Activated T-cell treated with anti-CD3 and anti-CD28 coated beads, Interleukin-2, amount 50 U/mL, for 24 hours (primary cell): ENCODE results near the gene SLC26A1.

ENCODE experiments used
- DNase-seq: peaks from one replicate; pipeline ENCODE4 v3.0.0-alpha.2; 2020
- H3K27ac Mint-ChIP-seq: 2 replicates; pipeline ENCODE4 v1.8.0; 2020; ENCODE audit warnings: mild to moderate bottlenecking, mixed read lengths
- H3K27me3 Mint-ChIP-seq: 2 replicates; pipeline ENCODE4 v1.8.0; 2020; ENCODE audit warnings: mixed read lengths
- H3K36me3 Mint-ChIP-seq: 2 replicates; pipeline ENCODE4 v1.8.0; 2020; ENCODE audit warnings: low read depth, mixed read lengths
- H3K4me1 Mint-ChIP-seq: 2 replicates; pipeline ENCODE4 v1.8.0; 2020; ENCODE audit warnings: low read depth, mixed read lengths
- H3K4me3 Mint-ChIP-seq: 2 replicates; pipeline ENCODE4 v1.8.0; 2020; ENCODE audit warnings: mild to moderate bottlenecking, moderate library complexity, mixed read lengths
- H3K9me3 Mint-ChIP-seq: 2 replicates; pipeline ENCODE4 v1.8.0; 2020; ENCODE audit warnings: mixed read lengths

The SLC26A1 gene

GRCh38 chr4:964346-965025 lies 28.7 kb downstream of the SLC26A1 start:
- Mint-ChIP-seq H3K27ac (no peak overlapping the region), H3K9me3 (no peaks in the 10 kb centered on the region), H3K36me3 (peaks cover 32% of the 10 kb centered on the region), H3K27me3 (no peaks in the 10 kb centered on the region), H3K4me3 (no peak overlapping the region), H3K4me1 (no peaks in the 10 kb centered on the region)
- no peak for DNase-seq

GRCh38 chr4:963276-964225 lies 29.7 kb downstream of the SLC26A1 start:
- Mint-ChIP-seq H3K4me3 (no peak overlapping the region), H3K27ac (no peak overlapping the region), H3K27me3 (no peaks in the 10 kb centered on the region)

GRCh38 chr4:962231-963208 lies 30.7 kb downstream of the SLC26A1 start:
- H3K4me1 Mint-ChIP-seq: no peaks in the 10 kb centered on the region
- no peak overlapping the region for H3K27ac Mint-ChIP-seq
- no peaks in the 10 kb centered on the region for H3K27me3 Mint-ChIP-seq
- no peak overlapping the region for H3K4me3 Mint-ChIP-seq
- no peak for DNase-seq
- H3K9me3 Mint-ChIP-seq: no peaks in the 10 kb centered on the region
- peaks cover 49% of the 10 kb centered on the region for H3K36me3 Mint-ChIP-seq

More at GRCh38 chr4:963276-964225, 29.7 kb downstream of the SLC26A1 start:
- DNase-seq: no peak
- H3K4me1 Mint-ChIP-seq: no peaks in the 10 kb centered on the region
- no peaks in the 10 kb centered on the region for H3K9me3 Mint-ChIP-seq
- peaks cover 41% of the 10 kb centered on the region for H3K36me3 Mint-ChIP-seq

- no peak for DNase-seq
- Mint-ChIP-seq H3K4me3 (no peak overlapping the region), H3K27me3 (no peaks in the 10 kb centered on the region), H3K36me3 (peaks cover 56% of the 10 kb centered on the region), H3K4me1 (no peaks in the 10 kb centered on the region), H3K27ac (no peak overlapping the region), H3K9me3 (no peaks in the 10 kb centered on the region)
Observed at GRCh38 chr4:961351-962230, 31.6 kb downstream of the SLC26A1 start.

GRCh38 chr4:960636-961350 lies 32.4 kb downstream of the SLC26A1 start:
- no peak overlapping the region for H3K4me3 Mint-ChIP-seq
- DNase-seq: no peak
- no peaks in the 10 kb centered on the region for H3K4me1 Mint-ChIP-seq
- no peak overlapping the region for H3K27ac Mint-ChIP-seq
- no peaks in the 10 kb centered on the region for H3K27me3 Mint-ChIP-seq
- peaks cover 55% of the 10 kb centered on the region for H3K36me3 Mint-ChIP-seq
- no peaks in the 10 kb centered on the region for H3K9me3 Mint-ChIP-seq

- no peaks in the 10 kb centered on the region for H3K4me1 Mint-ChIP-seq
- H3K27ac Mint-ChIP-seq: no peak overlapping the region
- H3K36me3 Mint-ChIP-seq: peaks cover 54% of the 10 kb centered on the region
- no peaks in the 10 kb centered on the region for H3K27me3 Mint-ChIP-seq
- no peaks in the 10 kb centered on the region for H3K9me3 Mint-ChIP-seq
- DNase-seq: no peak
- H3K4me3 Mint-ChIP-seq: no peak overlapping the region
Observed at GRCh38 chr4:960140-960635, 33.0 kb downstream of the SLC26A1 start.

GRCh38 chr4:959338-960139 lies 33.7 kb downstream of the SLC26A1 start:
- Mint-ChIP-seq H3K4me3 (no peak overlapping the region), H3K27ac (no peak overlapping the region), H3K4me1 (no peaks in the 10 kb centered on the region), H3K36me3 (peaks cover 54% of the 10 kb centered on the region), H3K27me3 (no peaks in the 10 kb centered on the region), H3K9me3 (no peaks in the 10 kb centered on the region)
- DNase-seq: no peak

- Mint-ChIP-seq H3K4me1 (no peaks in the 10 kb centered on the region), H3K9me3 (no peaks in the 10 kb centered on the region), H3K4me3 (no peak overlapping the region), H3K27me3 (no peaks in the 10 kb centered on the region), H3K36me3 (peaks cover 58% of the 10 kb centered on the region), H3K27ac (no peak overlapping the region)
- DNase-seq: no peak
Observed at GRCh38 chr4:958696-959337, 34.4 kb downstream of the SLC26A1 start.

GRCh38 chr4:958314-958665 lies 34.9 kb downstream of the SLC26A1 start:
- H3K9me3 Mint-ChIP-seq: no peaks in the 10 kb centered on the region
- no peak overlapping the region for H3K4me3 Mint-ChIP-seq
- H3K27ac Mint-ChIP-seq: no peak overlapping the region
- no peak for DNase-seq
- H3K4me1 Mint-ChIP-seq: no peaks in the 10 kb centered on the region
- no peaks in the 10 kb centered on the region for H3K27me3 Mint-ChIP-seq
- H3K36me3 Mint-ChIP-seq: peaks cover 58% of the 10 kb centered on the region

GRCh38 chr4:957581-958313 lies 35.5 kb downstream of the SLC26A1 start:
- no peak for DNase-seq
- no peaks in the 10 kb centered on the region for H3K4me1 Mint-ChIP-seq
- H3K9me3 Mint-ChIP-seq: no peaks in the 10 kb centered on the region
- no peaks in the 10 kb centered on the region for H3K27me3 Mint-ChIP-seq
- peaks cover 60% of the 10 kb centered on the region for H3K36me3 Mint-ChIP-seq
- no peak overlapping the region for H3K4me3 Mint-ChIP-seq
- H3K27ac Mint-ChIP-seq: no peak overlapping the region

GRCh38 chr4:957231-957580 lies 36.0 kb downstream of the SLC26A1 start:
- Mint-ChIP-seq H3K4me1 (no peaks in the 10 kb centered on the region), H3K9me3 (no peaks in the 10 kb centered on the region)

More at GRCh38 chr4:957231-957580, 36.0 kb downstream of the SLC26A1 start:
- DNase-seq: no peak
- H3K36me3 Mint-ChIP-seq: peaks cover 58% of the 10 kb centered on the region
- no peaks in the 10 kb centered on the region for H3K27me3 Mint-ChIP-seq
- no peak overlapping the region for H3K27ac Mint-ChIP-seq
- H3K4me3 Mint-ChIP-seq: no peak overlapping the region
